ENCODE measurements around the gene GPR119.
"Not testable (repeated sequence)": the region's sequence is repeated elsewhere in the genome, so short reads cannot be mapped to it uniquely, and the experiment has no call there.

Gene GPR119

DNA sequence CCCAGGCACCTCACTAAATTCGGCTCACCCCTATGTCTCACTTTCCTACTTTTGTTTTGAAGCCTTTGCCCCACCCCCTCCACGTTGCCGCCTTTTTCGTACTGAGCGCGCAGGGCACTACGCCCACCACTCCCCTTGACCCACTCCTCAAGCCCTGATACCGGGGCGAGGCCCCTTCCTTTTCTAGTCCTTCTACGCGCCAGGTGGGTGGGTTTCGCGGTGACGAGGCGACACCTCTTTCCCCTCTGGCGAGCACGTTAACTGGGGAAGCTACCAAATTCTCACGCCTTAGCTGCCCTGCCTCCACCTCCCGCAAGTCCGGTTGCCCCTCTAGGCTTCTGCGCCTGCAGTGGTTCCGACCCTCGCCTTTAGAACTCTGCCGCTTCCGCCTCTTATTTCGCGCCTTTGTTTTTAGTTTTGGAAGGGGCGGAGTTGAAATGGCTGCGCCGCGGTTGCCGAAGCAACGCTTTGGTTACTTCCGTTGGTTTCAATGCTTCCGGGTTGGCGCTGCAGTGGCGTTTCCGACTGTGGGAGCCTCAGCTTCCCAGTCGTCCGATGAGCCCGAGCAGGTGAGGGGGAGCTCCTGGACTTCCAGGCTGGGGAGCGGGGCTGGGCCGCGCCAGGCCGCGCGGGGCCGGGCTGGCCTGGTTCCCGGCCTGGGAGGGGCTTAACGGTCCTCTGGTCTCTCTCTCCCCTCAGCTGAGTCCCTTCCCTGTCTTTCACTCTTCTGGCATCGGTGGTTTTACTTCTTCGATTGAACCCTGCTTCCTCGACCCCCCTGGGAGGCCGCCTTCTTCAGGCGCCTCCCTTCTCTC is 45.9 kb downstream of the GPR119 start, which contains the start of gene SLC25A14:
TSS of gene SLC25A14 (plus strand) at position 512 of the 815 bp plus-strand sequence. CDS start 360 bp downstream, outside the sequence.
- peak; percentile 36 to 55 for DNase-seq (ENCODE audit: low read depth in 2 of 2)

DNA sequence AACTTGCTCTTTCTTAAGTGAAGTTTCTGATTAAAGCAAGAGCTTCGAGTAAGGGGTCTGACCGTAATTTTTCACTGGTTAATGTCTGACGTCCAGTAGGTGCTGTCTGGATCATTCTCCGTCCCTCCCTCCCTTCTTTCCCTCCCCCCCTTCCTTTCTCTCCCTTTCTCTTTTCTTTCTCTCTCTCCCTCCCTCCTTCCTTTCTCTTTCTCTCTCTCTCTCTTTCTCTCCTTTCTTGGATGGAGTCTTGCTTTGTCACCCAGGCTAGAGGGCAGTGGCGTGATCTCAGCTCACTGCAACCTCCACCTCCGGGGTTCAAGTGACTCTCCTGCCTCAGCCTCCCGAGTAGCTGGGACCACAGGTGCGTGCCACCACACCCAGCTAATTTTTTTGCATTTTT is 46.6 kb downstream of the GPR119 start:
- not testable (repeated sequence) for DNase-seq (ENCODE audit: low read depth in 2 of 2)

DNA sequence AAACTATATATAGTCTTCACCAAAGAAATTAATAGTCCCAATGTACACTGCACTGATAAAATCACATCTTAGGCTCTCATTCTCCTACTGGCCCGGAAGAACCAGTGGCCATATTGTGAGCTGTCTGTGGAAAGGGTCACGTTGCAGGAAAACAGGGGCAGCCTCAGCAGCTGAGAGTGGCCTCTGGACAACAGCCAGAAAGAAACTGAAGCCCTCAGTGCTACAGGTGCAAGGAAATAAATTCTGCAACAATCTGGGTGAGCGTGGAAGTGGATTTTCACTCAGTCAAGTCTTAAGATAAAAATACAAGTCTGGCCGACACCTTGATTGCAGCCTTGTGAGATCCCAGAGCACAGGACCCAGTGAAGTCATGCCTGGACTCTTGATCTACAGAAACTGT is 48.9 kb downstream of the GPR119 start:
- no peak for DNase-seq (ENCODE audit: low read depth in 2 of 2)
